Loucy (cell line): ENCODE results near the gene CDC42EP5.

ENCODE experiments used
- H2AFZ ChIP-seq: fragments of 200-600 bp; sonication (generic); 2 replicates; pipeline ENCODE4 v1.6.0; 2016; ENCODE audit warnings: antibody characterized with exemption, mild to moderate bottlenecking, low read length, moderate library complexity
- H3F3A ChIP-seq: fragments of 200-600 bp; 2 replicates; pipeline ENCODE4 v1.6.0; 2016; ENCODE audit warnings: antibody characterized with exemption, low read depth, mild to moderate bottlenecking
- H3K27me3 ChIP-seq: fragments of 200-600 bp; sonication (generic); 2 replicates; pipeline ENCODE4 v1.6.1; 2014; ENCODE audit warnings: low read length, mild to moderate bottlenecking; ENCODE audit not compliant: insufficient read depth, poor library complexity, severe bottlenecking
- H3K36me3 ChIP-seq: fragments of 200-600 bp; sonication (generic); 2 replicates; pipeline ENCODE4 v1.6.1; 2016; ENCODE audit warnings: low read length; ENCODE audit not compliant: insufficient read depth
- H3K4me1 ChIP-seq: fragments of 200-600 bp; sonication (generic); 2 replicates; pipeline ENCODE4 v1.5.1; 2014; ENCODE audit warnings: low read length, mild to moderate bottlenecking; ENCODE audit not compliant: insufficient read depth, poor library complexity, severe bottlenecking
- H3K4me2 ChIP-seq: fragments of 200-600 bp; sonication (generic); 2 replicates; pipeline ENCODE4 v1.6.0; 2014; ENCODE audit warnings: antibody characterized with exemption, low read length, low read depth, mild to moderate bottlenecking; ENCODE audit not compliant: poor library complexity, severe bottlenecking
- H3K4me3 ChIP-seq: fragments of 200-600 bp; sonication (generic); 2 replicates; pipeline ENCODE4 v1.5.1; 2014; ENCODE audit warnings: low read length, mild to moderate bottlenecking, mixed read lengths; ENCODE audit not compliant: poor library complexity, severe bottlenecking
- H3K79me2 ChIP-seq: fragments of 200-600 bp; sonication (generic); 2 replicates; pipeline ENCODE4 v1.6.1; 2014; ENCODE audit warnings: low read length; ENCODE audit not compliant: insufficient read depth
- H3K9ac ChIP-seq: fragments of 200-600 bp; sonication (generic); 2 replicates; pipeline ENCODE4 v1.6.0; 2014; ENCODE audit warnings: mild to moderate bottlenecking, low read depth, low read length, moderate library complexity; ENCODE audit not compliant: poor library complexity, severe bottlenecking
- H3K9me2 ChIP-seq: fragments of 200-600 bp; sonication (generic); replicated peaks from 2 replicates; pipeline ENCODE4 v1.6.1; 2016; ENCODE audit warnings: low read depth, low read length, mixed read lengths
- H3K9me3 ChIP-seq: fragments of 200-600 bp; sonication (generic); 2 replicates; pipeline ENCODE4 v1.6.1; 2014; ENCODE audit warnings: mild to moderate bottlenecking, antibody characterized with exemption, low read length, low read depth; ENCODE audit not compliant: insufficient read depth
- H4K20me1 ChIP-seq: fragments of 200-600 bp; sonication (generic); 2 replicates; pipeline ENCODE4 v1.6.0; 2014; ENCODE audit warnings: antibody characterized with exemption, low read length, mild to moderate bottlenecking; ENCODE audit not compliant: insufficient read depth, poor library complexity, severe bottlenecking
- CTCF ChIP-seq: fragments of 200-600 bp; sonication (generic); conservative IDR thresholded peaks from 2 replicates; pipeline ENCODE4 v1.5.1; 2014; ENCODE audit warnings: mild to moderate bottlenecking, antibody characterized with exemption, low read length
- EZH2phosphoT487 ChIP-seq: fragments of 200-600 bp; IDR thresholded peaks from 2 replicates; pipeline ENCODE4 v1.6.1; 2018; ENCODE audit warnings: antibody characterized with exemption, mild to moderate bottlenecking, moderate library complexity, borderline replicate concordance

The CDC42EP5 gene

DNA sequence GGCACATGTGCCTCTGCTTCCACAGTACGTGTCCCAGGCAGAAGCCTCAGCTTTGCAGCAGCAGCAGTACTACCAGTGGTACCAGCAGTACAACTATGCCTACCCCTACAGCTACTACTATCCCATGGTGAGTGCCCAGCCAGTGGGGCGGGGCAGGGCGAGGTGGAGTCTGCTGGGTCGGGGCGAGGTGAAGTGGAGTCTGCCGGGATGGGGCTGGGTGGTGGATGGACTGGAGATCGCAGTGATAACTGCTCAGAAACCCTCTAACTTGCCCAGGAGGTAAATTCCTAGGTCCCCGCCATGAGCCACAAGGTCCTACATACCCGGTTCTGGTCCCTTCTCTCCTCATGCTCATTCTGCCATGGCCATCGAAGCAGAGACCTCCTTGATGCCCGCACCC lies 20.5 kb downstream of the CDC42EP5 start:
- Histone ChIP-seq H3K9me2 (no peaks in the 10 kb centered on the region), H3K4me3 (no peak overlapping the region), H3K36me3 (peaks cover 60% of the 10 kb centered on the region; the same call in 1 of the 2 replicates), H3K9ac (no peak overlapping the region), H3K27me3 (no peaks in the 10 kb centered on the region), H2AFZ (no peak overlapping the region), H3K79me2 (peaks cover 72% of the 10 kb centered on the region), H3K9me3 (no peaks in the 10 kb centered on the region), H3K4me2 (no peak overlapping the region), H3F3A (no peaks in the 10 kb centered on the region), H4K20me1 (peaks cover 66% of the 10 kb centered on the region), H3K4me1 (peaks cover 27% of the 10 kb centered on the region)
- no peak for TF ChIP-seq EZH2phosphoT487
- TF ChIP-seq CTCF: no peak

GRCh38 chr19:54451997-54452396 lies 21.1 kb downstream of the CDC42EP5 start:
- H3K9me3 ChIP-seq: no peaks in the 10 kb centered on the region
- H3K36me3 ChIP-seq: peaks cover 54% of the 10 kb centered on the region; the same call in 1 of the 2 replicates
- H3K9ac ChIP-seq: peak overlapping the region; percentile 90
- peaks cover 69% of the 10 kb centered on the region for H4K20me1 ChIP-seq
- H3K79me2 ChIP-seq: peaks cover 78% of the 10 kb centered on the region
- no peak overlapping the region for H2AFZ ChIP-seq
- peak overlapping the region; percentile 84 for H3K4me3 ChIP-seq
- no peaks in the 10 kb centered on the region for H3F3A ChIP-seq
- H3K4me1 ChIP-seq: peaks cover 32% of the 10 kb centered on the region
- H3K27me3 ChIP-seq: no peaks in the 10 kb centered on the region
- H3K4me2 ChIP-seq: peak overlapping the region; percentile 96
- no peak for TF ChIP-seq CTCF
- no peak for TF ChIP-seq EZH2phosphoT487
- H3K9me2 ChIP-seq: no peaks in the 10 kb centered on the region

DNA sequence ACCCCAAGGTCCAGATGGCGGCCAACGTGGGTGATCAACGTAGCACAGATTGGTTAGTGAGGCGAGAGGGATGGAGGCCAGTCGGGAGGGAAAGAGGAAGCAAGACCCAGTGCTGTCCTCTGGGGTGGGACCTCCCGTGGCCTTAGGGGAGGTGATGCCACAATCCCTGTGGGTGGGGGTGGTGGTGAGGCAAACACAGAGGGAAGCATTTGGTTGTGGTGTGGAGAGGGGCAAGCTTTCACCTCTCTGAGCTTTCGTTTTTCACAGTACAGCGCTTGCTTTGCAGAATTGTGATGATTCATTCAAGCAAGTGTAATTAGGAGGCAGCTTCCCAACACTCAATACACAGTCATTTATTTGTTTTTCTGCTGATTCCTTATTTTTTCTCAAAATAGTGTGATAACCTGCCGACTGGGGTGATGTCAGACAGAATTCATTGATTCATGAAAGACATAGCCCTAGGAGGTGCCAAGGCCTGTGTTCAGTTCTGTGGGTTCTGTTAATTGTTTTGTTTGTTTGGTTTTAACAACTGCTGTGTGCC lies 21.7 kb downstream of the CDC42EP5 start:
- Histone ChIP-seq H3K9ac (peak overlapping the region; percentile 90), H3K9me3 (no peaks in the 10 kb centered on the region), H3K27me3 (no peaks in the 10 kb centered on the region), H3K4me2 (peak overlapping the region; percentile 96), H3K79me2 (peaks cover 82% of the 10 kb centered on the region), H3K4me3 (peak overlapping the region; percentile 84), H3K4me1 (peaks cover 35% of the 10 kb centered on the region), H2AFZ (no peak overlapping the region), H3K9me2 (no peaks in the 10 kb centered on the region), H3K36me3 (peaks cover 48% of the 10 kb centered on the region; the same call in 1 of the 2 replicates), H4K20me1 (peaks cover 73% of the 10 kb centered on the region), H3F3A (no peaks in the 10 kb centered on the region)
- TF ChIP-seq EZH2phosphoT487 (no peak), CTCF (no peak)
